Loucy (cell line): Measurements from ENCODE around the gene PLEKHA6.

Source experiments
- EZH2phosphoT487 ChIP-seq: fragments of 200-600 bp; IDR thresholded peaks from 2 replicates; pipeline ENCODE4 v1.6.1; 2018; ENCODE audit warnings: antibody characterized with exemption, mild to moderate bottlenecking, moderate library complexity, borderline replicate concordance
- TF ChIP-seq, protein P1 (sequence below): fragments of 200-600 bp; sonication (generic); conservative IDR thresholded peaks from 2 replicates; pipeline ENCODE4 v1.5.1; 2014; ENCODE audit warnings: mild to moderate bottlenecking, antibody characterized with exemption, low read length

DNA sequence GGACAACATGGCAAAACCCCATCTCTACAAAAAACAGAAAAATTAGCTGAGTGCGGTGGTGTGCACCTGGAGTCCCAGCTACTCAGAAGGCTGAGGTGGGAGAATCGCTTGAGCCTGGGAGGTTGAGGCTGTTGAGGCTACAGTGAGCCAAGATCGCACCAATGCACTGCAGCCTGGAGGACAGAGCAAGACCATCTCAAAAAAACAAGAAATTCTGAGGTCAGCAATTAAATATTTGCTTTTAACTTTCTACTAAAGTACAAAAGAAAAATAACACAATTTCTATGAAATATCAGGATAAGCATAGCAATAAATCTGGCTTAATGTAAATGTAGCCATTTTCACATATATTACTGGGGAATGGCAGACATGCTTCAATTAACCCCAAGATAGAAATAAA lies 42.0 kb upstream of the PLEKHA6 start:
- TF ChIP-seq, protein P1, sequence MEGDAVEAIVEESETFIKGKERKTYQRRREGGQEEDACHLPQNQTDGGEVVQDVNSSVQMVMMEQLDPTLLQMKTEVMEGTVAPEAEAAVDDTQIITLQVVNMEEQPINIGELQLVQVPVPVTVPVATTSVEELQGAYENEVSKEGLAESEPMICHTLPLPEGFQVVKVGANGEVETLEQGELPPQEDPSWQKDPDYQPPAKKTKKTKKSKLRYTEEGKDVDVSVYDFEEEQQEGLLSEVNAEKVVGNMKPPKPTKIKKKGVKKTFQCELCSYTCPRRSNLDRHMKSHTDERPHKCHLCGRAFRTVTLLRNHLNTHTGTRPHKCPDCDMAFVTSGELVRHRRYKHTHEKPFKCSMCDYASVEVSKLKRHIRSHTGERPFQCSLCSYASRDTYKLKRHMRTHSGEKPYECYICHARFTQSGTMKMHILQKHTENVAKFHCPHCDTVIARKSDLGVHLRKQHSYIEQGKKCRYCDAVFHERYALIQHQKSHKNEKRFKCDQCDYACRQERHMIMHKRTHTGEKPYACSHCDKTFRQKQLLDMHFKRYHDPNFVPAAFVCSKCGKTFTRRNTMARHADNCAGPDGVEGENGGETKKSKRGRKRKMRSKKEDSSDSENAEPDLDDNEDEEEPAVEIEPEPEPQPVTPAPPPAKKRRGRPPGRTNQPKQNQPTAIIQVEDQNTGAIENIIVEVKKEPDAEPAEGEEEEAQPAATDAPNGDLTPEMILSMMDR, result no peak
- TF ChIP-seq EZH2phosphoT487, result no peak
